Activated B cell treated with CpG ODN at 0.5 μM for 24 hours (primary cell): ENCODE data around the gene TRIM2. TPM values are rescaled to one million over a fixed set of nuclear protein-coding genes. Genes with fewer than 3 reads are reported as not detected.

Source experiments
- ATAC-seq: fragments of 200-7000 bp; cut with Tn5 transposase; one replicate; pipeline ENCODE4 v1.10.0; 2021; ENCODE audit warnings: low read depth, mild to moderate bottlenecking, moderate library complexity
- CTCF ChIA-PET: fragments of 350-600 bp; sonication (Branson Sonifier 250); formaldehyde crosslinking; loops from one replicate; lab custom pipeline; 2021; ENCODE audit warnings: antibody characterized with exemption; lab: Charles Lee
- POLR2A ChIA-PET: fragments of 350-600 bp; sonication (Branson Sonifier 250); formaldehyde crosslinking; loops from one replicate; lab custom pipeline; 2021; ENCODE audit warnings: antibody characterized with exemption; lab: Charles Lee
- DNase-seq: peaks from one replicate; pipeline ENCODE4 v3.0.0; 2022
- H3K27ac Mint-ChIP-seq: one replicate; pipeline ENCODE4 v1.8.0; 2020; ENCODE audit warnings: mixed read lengths
- H3K27me3 Mint-ChIP-seq: one replicate; pipeline ENCODE4 v1.8.0; 2021; ENCODE audit warnings: mixed read lengths
- H3K36me3 Mint-ChIP-seq: one replicate; pipeline ENCODE4 v1.8.0; 2021; ENCODE audit warnings: low read depth, mixed read lengths
- H3K4me1 Mint-ChIP-seq: one replicate; pipeline ENCODE4 v1.8.0; 2021; ENCODE audit warnings: mixed read lengths
- H3K4me3 Mint-ChIP-seq: one replicate; pipeline ENCODE4 v1.8.0; 2020; ENCODE audit warnings: mild to moderate bottlenecking, mixed read lengths
- H3K9me3 Mint-ChIP-seq: one replicate; pipeline ENCODE4 v1.8.0; 2020; ENCODE audit warnings: mixed read lengths
- intact Hi-C: fragments of 100-400 bp; cut with micrococcal nuclease; formaldehyde crosslinking; loops from one replicate; pipeline ENCODE4 v1.15.1; 2024
- total RNA-seq: library from RNA; stranded (reverse); gene quantifications from 2 replicates; pipeline ENCODE4 v1.2.3, GENCODE V29; 2022
- TF ChIP-seq, protein P1 (sequence below): fragments of 200-600 bp; IDR thresholded peaks from one replicate; pipeline ENCODE4 v1.8.0; 2022; ENCODE audit warnings: antibody characterized with exemption, mild to moderate bottlenecking

TRIM2 gene
- total RNA-seq, 1 donor from 2014 or later = 5.1 TPM

DNA sequence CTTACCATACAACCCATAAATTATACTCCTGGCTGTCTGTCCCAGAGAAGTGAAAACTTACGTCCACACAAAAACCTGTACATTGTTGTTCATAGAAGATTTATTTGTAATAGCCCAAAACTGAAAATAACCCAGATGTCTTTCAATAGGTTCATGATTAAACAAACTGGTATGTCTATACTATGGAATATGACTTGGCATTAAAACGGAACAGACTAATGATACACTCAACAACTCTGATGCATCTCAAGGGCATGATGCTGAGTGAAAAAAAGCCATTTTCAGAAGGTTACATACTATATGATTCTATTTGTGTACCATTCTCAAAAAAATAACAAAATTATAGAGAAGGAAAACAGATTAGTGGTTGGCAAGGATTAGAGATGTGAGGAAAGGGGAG, 128.7 kb downstream of the TRIM2 start:
- H3K36me3 Mint-ChIP-seq = no peaks in the 10 kb centered on the region
- ATAC-seq (no peak), DNase-seq (no peak)
- intact Hi-C loops = no loop called here
- no peak overlapping the region for H3K27ac Mint-ChIP-seq
- H3K9me3 Mint-ChIP-seq = no peaks in the 10 kb centered on the region
- H3K4me3 Mint-ChIP-seq = no peak overlapping the region
- H3K4me1 Mint-ChIP-seq = no peaks in the 10 kb centered on the region
- H3K27me3 Mint-ChIP-seq = no peaks in the 10 kb centered on the region
- ChIA-PET POLR2A (no interaction called here), CTCF (no interaction called here)
- TF ChIP-seq, protein P1, sequence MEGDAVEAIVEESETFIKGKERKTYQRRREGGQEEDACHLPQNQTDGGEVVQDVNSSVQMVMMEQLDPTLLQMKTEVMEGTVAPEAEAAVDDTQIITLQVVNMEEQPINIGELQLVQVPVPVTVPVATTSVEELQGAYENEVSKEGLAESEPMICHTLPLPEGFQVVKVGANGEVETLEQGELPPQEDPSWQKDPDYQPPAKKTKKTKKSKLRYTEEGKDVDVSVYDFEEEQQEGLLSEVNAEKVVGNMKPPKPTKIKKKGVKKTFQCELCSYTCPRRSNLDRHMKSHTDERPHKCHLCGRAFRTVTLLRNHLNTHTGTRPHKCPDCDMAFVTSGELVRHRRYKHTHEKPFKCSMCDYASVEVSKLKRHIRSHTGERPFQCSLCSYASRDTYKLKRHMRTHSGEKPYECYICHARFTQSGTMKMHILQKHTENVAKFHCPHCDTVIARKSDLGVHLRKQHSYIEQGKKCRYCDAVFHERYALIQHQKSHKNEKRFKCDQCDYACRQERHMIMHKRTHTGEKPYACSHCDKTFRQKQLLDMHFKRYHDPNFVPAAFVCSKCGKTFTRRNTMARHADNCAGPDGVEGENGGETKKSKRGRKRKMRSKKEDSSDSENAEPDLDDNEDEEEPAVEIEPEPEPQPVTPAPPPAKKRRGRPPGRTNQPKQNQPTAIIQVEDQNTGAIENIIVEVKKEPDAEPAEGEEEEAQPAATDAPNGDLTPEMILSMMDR = no peak

DNA sequence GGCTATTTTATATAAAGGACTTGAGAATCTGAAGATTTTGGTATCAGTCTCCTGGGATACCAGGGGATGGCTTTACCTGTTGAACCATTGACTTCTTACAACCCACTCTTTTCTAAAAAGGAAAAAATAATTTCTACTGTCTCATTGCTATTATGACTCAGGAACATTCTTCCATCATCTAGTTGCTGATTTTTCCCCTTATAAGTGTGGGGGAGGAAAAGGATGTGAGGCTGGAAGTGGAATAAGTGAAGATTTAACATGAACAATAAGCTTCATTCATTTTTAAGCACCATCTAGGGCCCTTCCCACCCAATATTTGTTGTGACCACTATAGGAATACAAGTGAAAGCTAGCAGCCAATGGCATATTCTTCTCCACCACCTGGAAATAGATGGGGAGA, 129.6 kb downstream of the TRIM2 start:
- CTCF ChIA-PET = interaction anchor here (0.6 kb wide), 1 partner anchor 99 kb away, joined by 3 read pairs; no protein-coding TSS in a partner anchor
- POLR2A ChIA-PET = no interaction called here
- ATAC-seq = no peak
- intact Hi-C loops = no loop called here
- DNase-seq = no peak
- TF ChIP-seq, protein P1 = no peak
- Mint-ChIP-seq H3K9me3 (no peaks in the 10 kb centered on the region), H3K4me1 (no peaks in the 10 kb centered on the region), H3K27me3 (no peaks in the 10 kb centered on the region), H3K36me3 (no peaks in the 10 kb centered on the region), H3K4me3 (no peak overlapping the region), H3K27ac (no peak overlapping the region)

DNA sequence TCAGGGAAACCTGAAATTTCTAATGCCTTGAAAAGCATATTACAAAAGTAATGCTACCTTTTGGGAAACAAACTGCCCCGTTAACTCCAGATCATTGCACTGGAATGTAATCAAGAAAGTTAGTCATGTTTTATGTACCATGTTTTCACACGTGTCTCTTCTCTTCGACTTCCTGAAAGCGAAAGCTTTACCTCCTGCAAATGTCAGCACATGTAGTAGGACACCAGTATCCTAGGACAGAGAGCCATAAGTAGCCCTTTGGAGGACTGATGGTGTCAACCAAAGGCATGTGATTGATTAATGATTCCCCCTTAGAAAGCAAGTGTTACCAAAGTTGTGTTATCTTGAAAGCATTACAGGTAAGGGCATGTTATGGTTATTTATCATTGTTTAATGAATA, 131.4 kb downstream of the TRIM2 start:
- intact Hi-C loops = no loop called here
- TF ChIP-seq, protein P1 = no peak
- ChIA-PET CTCF (interaction anchor here (1.5 kb wide), 1 partner anchor 97 kb away, joined by 3 read pairs; no protein-coding TSS in a partner anchor), POLR2A (no interaction called here)
- Mint-ChIP-seq H3K27me3 (no peaks in the 10 kb centered on the region), H3K36me3 (no peaks in the 10 kb centered on the region), H3K27ac (no peak overlapping the region), H3K9me3 (no peaks in the 10 kb centered on the region), H3K4me3 (no peak overlapping the region), H3K4me1 (no peaks in the 10 kb centered on the region)
- ATAC-seq (no peak), DNase-seq (no peak)

DNA sequence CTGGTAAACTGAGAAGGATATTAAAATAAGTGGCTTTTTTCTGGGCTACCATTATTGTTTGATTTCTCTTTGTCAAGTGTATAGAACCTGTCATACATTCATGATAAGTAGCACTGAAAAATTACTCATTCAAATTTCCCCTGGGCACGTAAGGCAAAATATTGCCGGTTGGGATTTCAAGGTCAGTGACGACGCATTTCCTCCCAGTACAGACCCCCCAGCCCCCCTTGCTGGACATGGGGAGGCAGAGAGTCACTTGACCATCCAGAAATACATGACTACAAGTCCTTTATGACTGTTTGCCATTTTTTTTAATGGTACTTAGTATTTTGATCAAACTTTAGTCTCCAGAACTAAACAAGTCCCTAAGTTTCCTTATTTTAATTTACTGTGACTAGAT, 133.4 kb downstream of the TRIM2 start:
- ATAC-seq (no peak), DNase-seq (no peak)
- no peaks in the 10 kb centered on the region for H3K9me3 Mint-ChIP-seq
- peaks cover 15% of the 10 kb centered on the region for H3K4me1 Mint-ChIP-seq
- H3K27ac Mint-ChIP-seq = no peak overlapping the region
- intact Hi-C loops = no loop called here
- no peaks in the 10 kb centered on the region for H3K27me3 Mint-ChIP-seq
- CTCF ChIA-PET = no interaction called here
- H3K36me3 Mint-ChIP-seq = no peaks in the 10 kb centered on the region
- H3K4me3 Mint-ChIP-seq = no peak overlapping the region
- POLR2A ChIA-PET = no interaction called here
- TF ChIP-seq, protein P1 = no peak

- intact Hi-C loops = loop anchor here (5.0 to 10.0 kb wide), 3 partner anchors 1163 to 1579 kb away; partner anchors contain the start of genes FGG and GATB
- no peaks in the 10 kb centered on the region for H3K9me3 Mint-ChIP-seq
- CTCF ChIA-PET = interaction anchor here (1.0 to 3.3 kb wide), 3 partner anchors 293 to 409 kb away, joined by 3 to 21 read pairs (median 3); no protein-coding TSS in a partner anchor
- ATAC-seq (no peak), DNase-seq (no peak)
- peaks cover 32% of the 10 kb centered on the region for H3K4me1 Mint-ChIP-seq
- peaks cover 3% of the 10 kb centered on the region for H3K36me3 Mint-ChIP-seq
- TF ChIP-seq, protein P1 = no peak
- POLR2A ChIA-PET = interaction anchor here (1.9 kb wide), 1 partner anchor 301 kb away, joined by 5 read pairs; no protein-coding TSS in a partner anchor
- no peaks in the 10 kb centered on the region for H3K27me3 Mint-ChIP-seq
- no peak overlapping the region for H3K4me3 Mint-ChIP-seq
- no peak overlapping the region for H3K27ac Mint-ChIP-seq
Observed at GRCh38 chr4:153341575-153342090, 137.4 kb downstream of the TRIM2 start.
